ENCODE results near the gene HECTD1. TPM values are rescaled to one million over a fixed set of nuclear protein-coding genes. Genes with fewer than 3 reads are reported as not detected.
"Not testable (repeated sequence)": the region's sequence is repeated elsewhere in the genome, so short reads cannot be mapped to it uniquely, and the experiment has no call there.

Gene HECTD1
- total RNA-seq, 4 donors from 2014 or later: 177 to 224 (median 206) TPM

DNA sequence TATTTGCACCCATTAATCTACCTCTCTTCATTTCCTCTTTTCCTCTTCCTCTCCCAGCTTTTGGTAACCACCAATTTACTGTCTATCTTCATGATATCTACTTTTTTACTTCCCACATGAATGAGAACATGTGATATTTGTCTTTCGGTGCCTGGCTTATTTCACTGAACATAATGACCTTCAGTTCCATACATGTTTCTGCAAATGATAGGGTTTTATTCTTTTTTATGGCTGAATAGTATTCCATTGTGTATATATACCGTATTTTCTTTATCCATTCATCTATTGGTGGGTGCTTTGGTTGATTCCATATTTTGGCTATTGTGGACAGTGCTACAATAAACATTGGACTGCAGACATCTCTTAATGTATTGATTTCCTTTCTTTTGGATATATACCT, 132.4 kb downstream of the HECTD1 start:
- 95% methylated on average over 2 of the region's 2 CpGs for WGBS
- intact Hi-C loops (cut with DNase I): no loop called here
- TF ChIP-seq POLR2AphosphoS5 (IDR thresholded peaks at IDR 0.05) (no peak), EP300 (IDR thresholded peaks at IDR 0.05) (no peak), POLR2A (IDR thresholded peaks at IDR 0.05; ENCODE audit: low read depth) (no peak)
- TF ChIP-seq, protein P1, sequence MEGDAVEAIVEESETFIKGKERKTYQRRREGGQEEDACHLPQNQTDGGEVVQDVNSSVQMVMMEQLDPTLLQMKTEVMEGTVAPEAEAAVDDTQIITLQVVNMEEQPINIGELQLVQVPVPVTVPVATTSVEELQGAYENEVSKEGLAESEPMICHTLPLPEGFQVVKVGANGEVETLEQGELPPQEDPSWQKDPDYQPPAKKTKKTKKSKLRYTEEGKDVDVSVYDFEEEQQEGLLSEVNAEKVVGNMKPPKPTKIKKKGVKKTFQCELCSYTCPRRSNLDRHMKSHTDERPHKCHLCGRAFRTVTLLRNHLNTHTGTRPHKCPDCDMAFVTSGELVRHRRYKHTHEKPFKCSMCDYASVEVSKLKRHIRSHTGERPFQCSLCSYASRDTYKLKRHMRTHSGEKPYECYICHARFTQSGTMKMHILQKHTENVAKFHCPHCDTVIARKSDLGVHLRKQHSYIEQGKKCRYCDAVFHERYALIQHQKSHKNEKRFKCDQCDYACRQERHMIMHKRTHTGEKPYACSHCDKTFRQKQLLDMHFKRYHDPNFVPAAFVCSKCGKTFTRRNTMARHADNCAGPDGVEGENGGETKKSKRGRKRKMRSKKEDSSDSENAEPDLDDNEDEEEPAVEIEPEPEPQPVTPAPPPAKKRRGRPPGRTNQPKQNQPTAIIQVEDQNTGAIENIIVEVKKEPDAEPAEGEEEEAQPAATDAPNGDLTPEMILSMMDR (IDR thresholded peaks at IDR 0.05): no peak

DNA sequence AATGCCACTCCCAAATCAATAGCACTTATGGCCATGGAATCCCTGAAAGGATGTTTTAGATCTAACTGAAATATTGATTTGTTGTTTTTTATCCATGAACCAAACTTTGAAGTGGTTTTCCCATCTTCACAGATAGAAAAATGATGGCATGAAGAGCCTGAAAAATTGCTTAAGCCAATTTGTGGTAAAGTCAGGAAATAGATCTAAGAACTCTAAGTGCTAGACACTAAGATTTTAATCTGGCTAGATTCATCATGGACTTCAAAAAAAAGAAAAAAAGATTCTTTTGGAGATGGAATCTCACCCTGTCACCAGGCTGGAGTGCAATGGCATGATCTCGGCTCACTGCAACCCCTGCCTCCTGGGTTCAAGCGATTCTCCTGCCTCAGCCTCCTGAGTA, 136.4 kb downstream of the HECTD1 start:
- intact Hi-C loops (cut with DNase I): no loop called here
- Histone ChIP-seq H3K4me1 (peaks cover 0 to 9% (median 2%) of the 10 kb centered on the region in 4 donors), H3K9me3 (no peaks in the 10 kb centered on the region), H3K36me3 (peaks cover 0 to 47% (median 21%) of the 10 kb centered on the region in 4 donors), H3K27me3 (no peaks in the 10 kb centered on the region), H3K4me3 (no peak overlapping the region), H3K27ac (replicated peaks in 1 of 4) (no peak overlapping the region)
- TF ChIP-seq POLR2A (IDR thresholded peaks at IDR 0.05; ENCODE audit: low read depth) (no peak), POLR2AphosphoS5 (IDR thresholded peaks at IDR 0.05) (no peak), EP300 (IDR thresholded peaks at IDR 0.05) (no peak)
- TF ChIP-seq, protein P1 (IDR thresholded peaks at IDR 0.05): no peak
- 92% methylated on average over 2 of the region's 2 CpGs for WGBS
- DNase-seq (ENCODE audit: extremely low spot score): no peak

More for the DNA sequence above, 132.4 kb downstream of the HECTD1 start:
- H3K27me3 ChIP-seq: no peaks in the 10 kb centered on the region
- peaks cover 6 to 20% (median 15%) of the 10 kb centered on the region in 4 donors for H3K4me1 ChIP-seq
- DNase-seq (ENCODE audit: extremely low spot score): no peak
- no peak overlapping the region for H3K27ac ChIP-seq (replicated peaks in 1 of 4)
- peaks cover 0 to 39% (median 16%) of the 10 kb centered on the region in 4 donors for H3K36me3 ChIP-seq
- H3K4me3 ChIP-seq: no peak overlapping the region
- no peaks in the 10 kb centered on the region for H3K9me3 ChIP-seq

DNA sequence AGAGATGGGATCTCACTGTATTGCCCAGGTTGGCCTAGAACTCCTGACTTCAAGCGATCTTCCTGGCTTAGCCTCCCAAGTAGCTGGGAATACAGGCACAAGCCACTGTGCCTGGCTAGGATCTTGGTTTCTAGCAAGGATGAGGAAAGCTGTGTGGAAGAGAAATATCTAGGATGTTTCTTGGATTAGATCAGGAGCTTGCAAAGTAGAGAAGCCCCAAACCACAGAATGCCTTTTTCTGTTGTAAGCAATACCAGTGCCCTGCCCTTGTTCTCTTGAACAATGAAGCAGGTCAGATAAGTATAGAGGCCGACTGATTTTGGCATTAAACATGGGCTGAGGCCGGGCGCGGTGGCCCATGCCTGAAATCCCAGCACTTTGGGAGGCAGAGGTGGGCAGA, 137.2 kb downstream of the HECTD1 start:
- no peaks in the 10 kb centered on the region for H3K27me3 ChIP-seq
- 95% methylated on average over 5 of the region's 5 CpGs for WGBS
- intact Hi-C loops (cut with DNase I): no loop called here
- no peak for DNase-seq (ENCODE audit: extremely low spot score)
- TF ChIP-seq, protein P1 (IDR thresholded peaks at IDR 0.05): no peak
- TF ChIP-seq POLR2A (IDR thresholded peaks at IDR 0.05; ENCODE audit: low read depth) (no peak), POLR2AphosphoS5 (IDR thresholded peaks at IDR 0.05) (no peak), EP300 (IDR thresholded peaks at IDR 0.05) (no peak)
- no peaks in the 10 kb centered on the region for H3K9me3 ChIP-seq
- peaks cover 0 to 42% (median 21%) of the 10 kb centered on the region in 4 donors for H3K36me3 ChIP-seq
- H3K4me3 ChIP-seq: no peak overlapping the region
- no peak overlapping the region for H3K27ac ChIP-seq (replicated peaks in 1 of 4)
- H3K4me1 ChIP-seq: peaks cover 0 to 9% (median 2%) of the 10 kb centered on the region in 4 donors

DNA sequence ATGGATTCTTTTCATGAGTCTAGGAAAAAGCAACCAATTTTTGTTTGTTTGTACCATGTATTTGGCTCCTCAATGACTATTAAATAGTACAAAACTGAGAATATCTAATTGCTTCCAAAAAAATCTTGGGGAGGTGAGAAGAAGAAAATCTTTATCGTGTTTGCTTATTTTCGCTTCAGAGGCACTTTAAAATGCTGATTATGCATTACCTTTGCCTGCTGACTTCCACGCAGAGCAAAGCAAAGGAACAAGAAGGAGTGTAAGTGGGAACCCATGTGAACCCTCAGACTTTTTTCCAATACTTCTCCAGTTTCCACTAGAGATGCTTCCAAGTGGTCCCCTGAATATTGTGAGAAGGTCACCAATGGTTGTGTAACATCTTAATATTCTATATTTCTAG, 138.2 kb downstream of the HECTD1 start:
- Histone ChIP-seq H3K4me1 (peaks cover 0 to 9% (median 2%) of the 10 kb centered on the region in 4 donors), H3K4me3 (no peak overlapping the region), H3K9me3 (no peaks in the 10 kb centered on the region), H3K27me3 (no peaks in the 10 kb centered on the region), H3K27ac (replicated peaks in 1 of 4) (no peak overlapping the region), H3K36me3 (peaks cover 0 to 39% (median 17%) of the 10 kb centered on the region in 4 donors)
- DNase-seq (ENCODE audit: extremely low spot score): no peak
- TF ChIP-seq EP300 (IDR thresholded peaks at IDR 0.05) (no peak), POLR2AphosphoS5 (IDR thresholded peaks at IDR 0.05) (no peak), POLR2A (IDR thresholded peaks at IDR 0.05; ENCODE audit: low read depth) (no peak)
- TF ChIP-seq, protein P1 (IDR thresholded peaks at IDR 0.05): no peak
- intact Hi-C loops (cut with DNase I): no loop called here
- WGBS: 95% methylated on average over 3 of the region's 3 CpGs

DNA sequence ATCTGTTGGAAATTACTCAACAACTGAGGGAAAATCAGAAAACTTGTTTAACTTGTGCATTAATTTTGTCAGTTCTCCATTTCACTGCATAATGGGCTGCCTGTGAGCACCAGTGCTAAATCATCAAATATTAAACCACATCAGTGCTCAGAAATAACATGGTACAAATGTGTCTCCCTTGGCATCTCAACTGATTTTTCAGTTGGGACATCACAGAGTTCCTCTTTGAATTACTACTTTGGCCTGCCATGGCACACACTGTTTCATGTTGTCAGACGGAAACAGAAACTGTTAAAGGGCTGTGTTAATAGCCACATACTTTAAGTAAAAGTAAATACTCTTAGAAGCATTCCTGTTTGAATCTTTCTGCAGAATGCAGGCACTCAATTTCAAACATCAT, 139.4 kb downstream of the HECTD1 start:
- H3K4me1 ChIP-seq: peaks cover 0 to 9% (median 2%) of the 10 kb centered on the region in 4 donors
- intact Hi-C loops (cut with DNase I): no loop called here
- no peak for DNase-seq (ENCODE audit: extremely low spot score)
- H3K27me3 ChIP-seq: no peaks in the 10 kb centered on the region
- WGBS: 70% methylated on average over 1 of the region's 1 CpG
- H3K27ac ChIP-seq (replicated peaks in 1 of 4): no peak overlapping the region
- no peak overlapping the region for H3K4me3 ChIP-seq
- H3K36me3 ChIP-seq: peaks cover 0 to 30% (median 9%) of the 10 kb centered on the region in 4 donors
- no peak for TF ChIP-seq POLR2A (IDR thresholded peaks at IDR 0.05; ENCODE audit: low read depth)
- TF ChIP-seq, protein P1 (IDR thresholded peaks at IDR 0.05): no peak
- no peak for TF ChIP-seq EP300 (IDR thresholded peaks at IDR 0.05)
- TF ChIP-seq POLR2AphosphoS5 (IDR thresholded peaks at IDR 0.05): no peak
- H3K9me3 ChIP-seq: no peaks in the 10 kb centered on the region

DNA sequence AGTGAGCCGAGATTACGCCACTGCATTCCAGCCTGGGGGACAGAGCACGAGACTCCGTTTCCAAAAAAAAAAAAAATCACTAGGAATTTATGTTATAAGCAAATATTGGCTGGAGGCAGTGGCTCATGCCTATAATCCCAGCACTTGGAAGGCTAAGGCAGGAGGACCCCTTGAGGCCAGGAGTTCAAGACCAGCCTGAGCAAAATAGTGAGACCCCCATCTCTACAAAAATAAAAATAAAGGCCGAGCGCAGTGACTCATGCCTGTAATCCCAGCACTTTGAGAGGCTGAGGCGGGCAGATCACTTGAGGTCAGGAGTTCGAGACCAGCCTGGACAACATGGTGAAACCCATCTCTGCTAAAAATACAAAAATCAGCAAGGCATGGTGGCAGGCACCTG, 144.7 kb downstream of the HECTD1 start:
- DNase-seq (ENCODE audit: extremely low spot score); H3K36me3 ChIP-seq; intact Hi-C loops (cut with DNase I); H3K27me3 ChIP-seq; H3K27ac ChIP-seq (replicated peaks in 1 of 4); H3K9me3 ChIP-seq; H3K4me3 ChIP-seq: not testable (repeated sequence)
- WGBS: 92% methylated on average over 8 of the region's 8 CpGs
- H3K4me1 ChIP-seq: peaks cover 0 to 15% (median 8%) of the 10 kb centered on the region in 4 donors
